Astrocyte (in vitro differentiated cells and primary cell): ENCODE data around the gene PRR5L. TPM values are rescaled to one million over a fixed set of nuclear protein-coding genes. Genes with fewer than 3 reads are reported as not detected.
"Not testable (repeated sequence)": the region's sequence is repeated elsewhere in the genome, so short reads cannot be mapped to it uniquely, and the experiment has no call there.

Source experiments
- DNase-seq: peaks from one replicate; pipeline ENCODE4 v3.0.0-alpha.2; 2010; ENCODE audit warnings: low read depth
- FAIRE-seq: peaks from 2 replicates; lab custom pipeline; 2011; peaks lifted over from hg19 to GRCh38; lab: Jason Lieb, UNC
- H2AFZ ChIP-seq: 2 replicates; pipeline ENCODE4 v1.6.0; 2012; ENCODE audit warnings: low read depth, low read length, inconsistent platforms
- H3K27ac ChIP-seq: 2 replicates; pipeline ENCODE4 v1.5.1; 2011; ENCODE audit warnings: low read depth, low read length, inconsistent platforms
- H3K27me3 ChIP-seq: 2 replicates; pipeline ENCODE4 v1.6.0; 2011; ENCODE audit warnings: low read length, inconsistent platforms; ENCODE audit not compliant: insufficient read depth
- H3K36me3 ChIP-seq: 2 replicates; pipeline ENCODE4 v1.5.1; 2011; ENCODE audit warnings: low read length, inconsistent platforms; ENCODE audit not compliant: insufficient read depth
- H3K4me1 ChIP-seq: 2 replicates; pipeline ENCODE4 v1.5.1; 2011; ENCODE audit warnings: low read length, inconsistent platforms; ENCODE audit not compliant: insufficient read depth
- H3K4me2 ChIP-seq: 2 replicates; pipeline ENCODE4 v1.6.0; 2012; ENCODE audit warnings: low read length, inconsistent platforms
- H3K4me3 ChIP-seq: 2 replicates; pipeline ENCODE4 v1.5.1; 2011; ENCODE audit warnings: low read depth, mild to moderate bottlenecking, low read length, inconsistent platforms; ENCODE audit not compliant: insufficient read depth
- H3K79me2 ChIP-seq: 2 replicates; pipeline ENCODE4 v1.6.0; 2012; ENCODE audit warnings: mild to moderate bottlenecking, low read length, inconsistent platforms; ENCODE audit not compliant: insufficient read depth
- H3K9ac ChIP-seq: 2 replicates; pipeline ENCODE4 v1.6.0; 2012; ENCODE audit warnings: mild to moderate bottlenecking, low read length, inconsistent platforms
- H3K9me3 ChIP-seq: 2 replicates; pipeline ENCODE4 v1.5.1; 2012; ENCODE audit warnings: low read depth, mild to moderate bottlenecking, low read length, inconsistent platforms; ENCODE audit not compliant: insufficient read depth
- H4K20me1 ChIP-seq: 2 replicates; pipeline ENCODE4 v1.6.0; 2012; ENCODE audit warnings: low read length, inconsistent platforms; ENCODE audit not compliant: insufficient read depth
- H3K27ac Mint-ChIP-seq: one replicate; pipeline ENCODE4 v1.8.0; 2021; ENCODE audit warnings: mild to moderate bottlenecking, mixed read lengths; ENCODE audit not compliant: unreplicated experiment
- H3K27me3 Mint-ChIP-seq: one replicate; pipeline ENCODE4 v1.8.0; 2021; ENCODE audit warnings: low read depth, mixed read lengths; ENCODE audit not compliant: unreplicated experiment
- H3K36me3 Mint-ChIP-seq: one replicate; pipeline ENCODE4 v1.8.0; 2021; ENCODE audit warnings: low read depth, mixed read lengths; ENCODE audit not compliant: unreplicated experiment
- H3K4me1 Mint-ChIP-seq: one replicate; pipeline ENCODE4 v1.8.0; 2021; ENCODE audit warnings: low read depth, mixed read lengths; ENCODE audit not compliant: unreplicated experiment
- H3K4me3 Mint-ChIP-seq: one replicate; pipeline ENCODE4 v1.8.0; 2021; ENCODE audit warnings: mild to moderate bottlenecking, moderate library complexity, mixed read lengths; ENCODE audit not compliant: unreplicated experiment
- H3K9me3 Mint-ChIP-seq: one replicate; pipeline ENCODE4 v1.8.0; 2021; ENCODE audit warnings: mild to moderate bottlenecking, mixed read lengths; ENCODE audit not compliant: unreplicated experiment
- CTCF ChIP-seq: IDR thresholded peaks from 2 replicates; pipeline ENCODE4 v1.5.1; 2011; ENCODE audit warnings: low read depth, mild to moderate bottlenecking, inconsistent platforms, low read length, moderate library complexity; ENCODE audit not compliant: insufficient read depth
- EZH2 ChIP-seq: IDR thresholded peaks from 2 replicates; pipeline ENCODE4 v1.6.1; 2012; ENCODE audit warnings: mild to moderate bottlenecking, low read length, inconsistent platforms; ENCODE audit not compliant: insufficient read depth
- total RNA-seq: library from RNA; stranded (reverse); gene quantifications from 2 replicates; pipeline ENCODE4 v1.2.1, GENCODE V29; 2021

The PRR5L gene
- total RNA-seq, 1 donor from 2014 or later, result 55.6 TPM

GRCh38 chr11:36314434-36314767, 18.3 kb downstream of the PRR5L start:
- H3K27me3 Mint-ChIP-seq, result peaks cover 31% of the 10 kb centered on the region
- H3K27ac Mint-ChIP-seq, result no peak overlapping the region
- H3K9me3 Mint-ChIP-seq, result peaks cover 3% of the 10 kb centered on the region
- H3K79me2 ChIP-seq, result no peaks in the 10 kb centered on the region
- peaks cover 19% of the 10 kb centered on the region for H3K4me1 Mint-ChIP-seq
- H2AFZ ChIP-seq, result no peak overlapping the region
- H3K4me2 ChIP-seq, result no peak overlapping the region
- TF ChIP-seq CTCF, result no peak
- TF ChIP-seq EZH2, result no peak
- no peak for DNase-seq
- no peaks in the 10 kb centered on the region for H3K27me3 ChIP-seq
- H3K36me3 Mint-ChIP-seq, result no peaks in the 10 kb centered on the region
- no peaks in the 10 kb centered on the region for H4K20me1 ChIP-seq
- no peak for FAIRE-seq
- H3K9ac ChIP-seq, result no peak overlapping the region
- no peaks in the 10 kb centered on the region for H3K36me3 ChIP-seq
- no peaks in the 10 kb centered on the region for H3K9me3 ChIP-seq
- no peak overlapping the region for H3K27ac ChIP-seq
- H3K4me1 ChIP-seq, result peaks cover 16% of the 10 kb centered on the region
- H3K4me3 ChIP-seq, result no peak overlapping the region
- H3K4me3 Mint-ChIP-seq, result no peak overlapping the region

DNA sequence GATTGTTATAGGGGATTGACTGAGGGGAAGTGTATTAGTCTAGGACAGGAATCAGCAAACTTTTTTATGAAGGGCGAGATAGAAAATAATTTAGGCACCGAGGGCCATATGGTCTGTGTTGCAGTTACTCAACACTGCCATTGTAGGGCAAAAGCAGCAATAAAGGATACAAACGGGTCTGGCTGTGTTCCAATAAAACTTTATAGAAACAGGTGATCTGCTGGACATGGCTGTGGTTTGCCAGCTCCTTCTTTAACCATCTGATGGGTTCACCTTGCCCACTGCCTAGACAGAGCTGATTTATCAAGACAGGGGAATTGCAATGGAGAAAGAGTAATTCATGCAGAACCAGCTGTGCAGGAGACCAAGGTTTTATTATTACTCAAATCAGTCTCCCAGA, 20.0 kb downstream of the PRR5L start:
- no peaks in the 10 kb centered on the region for H4K20me1 ChIP-seq
- H3K4me1 ChIP-seq, result peaks cover 12% of the 10 kb centered on the region
- FAIRE-seq (no peak), DNase-seq (no peak)
- H3K27me3 Mint-ChIP-seq, result peaks cover 31% of the 10 kb centered on the region
- no peak overlapping the region for H3K4me2 ChIP-seq
- no peaks in the 10 kb centered on the region for H3K36me3 ChIP-seq
- no peaks in the 10 kb centered on the region for H3K79me2 ChIP-seq
- no peak overlapping the region for H3K4me3 ChIP-seq
- H3K4me1 Mint-ChIP-seq, result peaks cover 15% of the 10 kb centered on the region
- no peak overlapping the region for H3K9ac ChIP-seq
- no peaks in the 10 kb centered on the region for H3K36me3 Mint-ChIP-seq
- H3K9me3 Mint-ChIP-seq, result peaks cover 3% of the 10 kb centered on the region
- H3K4me3 Mint-ChIP-seq, result no peak overlapping the region
- no peak overlapping the region for H3K27ac Mint-ChIP-seq
- no peak overlapping the region for H2AFZ ChIP-seq
- no peaks in the 10 kb centered on the region for H3K9me3 ChIP-seq
- H3K27me3 ChIP-seq, result no peaks in the 10 kb centered on the region
- H3K27ac ChIP-seq, result no peak overlapping the region
- no peak for TF ChIP-seq EZH2
- TF ChIP-seq CTCF, result no peak

GRCh38 chr11:36317992-36318391, 21.9 kb downstream of the PRR5L start:
- Mint-ChIP-seq H3K4me3 (no peak overlapping the region), H3K36me3 (no peaks in the 10 kb centered on the region), H3K27me3 (peaks cover 35% of the 10 kb centered on the region), H3K9me3 (peaks cover 3% of the 10 kb centered on the region), H3K27ac (no peak overlapping the region), H3K4me1 (peaks cover under 1% of the 10 kb centered on the region)
- H3K27me3 ChIP-seq, result no peaks in the 10 kb centered on the region
- H3K36me3 ChIP-seq, result no peaks in the 10 kb centered on the region
- H4K20me1 ChIP-seq, result no peaks in the 10 kb centered on the region
- FAIRE-seq (no peak), DNase-seq (no peak)
- no peak overlapping the region for H2AFZ ChIP-seq
- H3K27ac ChIP-seq, result no peak overlapping the region
- H3K4me1 ChIP-seq, result no peaks in the 10 kb centered on the region
- no peak for TF ChIP-seq CTCF
- no peak for TF ChIP-seq EZH2
- no peak overlapping the region for H3K4me3 ChIP-seq
- H3K79me2 ChIP-seq, result no peaks in the 10 kb centered on the region
- no peaks in the 10 kb centered on the region for H3K9me3 ChIP-seq
- no peak overlapping the region for H3K4me2 ChIP-seq
- H3K9ac ChIP-seq, result no peak overlapping the region

GRCh38 chr11:36324956-36325355, 28.9 kb downstream of the PRR5L start:
- not testable (repeated sequence) for H3K4me1 ChIP-seq, H3K9ac ChIP-seq, H3K27me3 Mint-ChIP-seq, H3K79me2 ChIP-seq, H3K4me2 ChIP-seq, H3K4me3 Mint-ChIP-seq, H3K27ac ChIP-seq, H3K27me3 ChIP-seq, H3K4me1 Mint-ChIP-seq, FAIRE-seq, H2AFZ ChIP-seq, H3K36me3 ChIP-seq, DNase-seq, H4K20me1 ChIP-seq, H3K36me3 Mint-ChIP-seq, H3K9me3 Mint-ChIP-seq, H3K27ac Mint-ChIP-seq, H3K4me3 ChIP-seq, H3K9me3 ChIP-seq
